Measurements from ENCODE around the gene FEM1A. TPM values are rescaled to one million over a fixed set of nuclear protein-coding genes. Genes with fewer than 3 reads are reported as not detected.
A peak's percentile ranks its signal among the peaks of the same experiment; 100 is the strongest.
"Not testable (repeated sequence)": the region's sequence is repeated elsewhere in the genome, so short reads cannot be mapped to it uniquely, and the experiment has no call there.

The FEM1A gene
- total RNA-seq, 1 donor from 2014 or later = 20.2 TPM

GRCh38 chr19:4830768-4831265, 39.3 kb downstream of the FEM1A start:
- H3K27ac ChIP-seq = peak overlapping the region; percentile 96 to 99
- no peaks in the 10 kb centered on the region for H3K36me3 ChIP-seq
- intact Hi-C loops (cut with DNase I) = loop anchor here (1.0 kb wide), 1 partner anchor 16 kb away; no protein-coding TSS in a partner anchor

GRCh38 chr19:4831304-4831978, 39.9 kb downstream of the FEM1A start, which contains the start of gene TICAM1:
TSS of gene TICAM1 (minus strand) at chr19:4831712. CDS start at chr19:4818377, 13,335 bp downstream.
- DNase-seq (ENCODE audit: low spot score in 2 of 2) = peak; percentile 25 to 83
- intact Hi-C loops (cut with DNase I) = loop anchor here (1.0 kb wide), 1 partner anchor 16 kb away; no protein-coding TSS in a partner anchor

More at GRCh38 chr19:4830768-4831265, 39.3 kb downstream of the FEM1A start:
- H3K4me1 ChIP-seq = peaks cover 5 to 12% of the 10 kb centered on the region in 2 donors
- no peaks in the 10 kb centered on the region for H3K9me3 ChIP-seq
- TF ChIP-seq CTCF (IDR thresholded peaks at IDR 0.05) = no peak
- peak overlapping the region; percentile 94 to 98 for H3K4me3 ChIP-seq
- no peaks in the 10 kb centered on the region for H3K27me3 ChIP-seq
- DNase-seq (ENCODE audit: low spot score in 2 of 2) = no peak

GRCh38 chr19:4831979-4832340, 40.4 kb downstream of the FEM1A start:
- intact Hi-C loops (cut with DNase I) = loop anchor here (1.0 kb wide), 1 partner anchor 17 kb away; no protein-coding TSS in a partner anchor
- not testable (repeated sequence) for H3K27me3 ChIP-seq; DNase-seq (ENCODE audit: low spot score in 2 of 2); H3K36me3 ChIP-seq; H3K9me3 ChIP-seq
- Histone ChIP-seq H3K4me1 (peaks cover 5 to 12% of the 10 kb centered on the region in 2 donors), H3K27ac (peak overlapping the region; percentile 96 to 99), H3K4me3 (peak overlapping the region; percentile 94 to 98)
- peak in 1 of 3 experiments; percentile 1 for TF ChIP-seq CTCF (IDR thresholded peaks at IDR 0.05)

More at GRCh38 chr19:4831304-4831978, 39.9 kb downstream of the FEM1A start, which contains the start of gene TICAM1:
- TF ChIP-seq CTCF (IDR thresholded peaks at IDR 0.05) = peak in 2 of 3 experiments; percentile 14 to 15
- peaks cover 5 to 12% of the 10 kb centered on the region in 2 donors for H3K4me1 ChIP-seq
- no peaks in the 10 kb centered on the region for H3K27me3 ChIP-seq
- H3K9me3 ChIP-seq = no peaks in the 10 kb centered on the region
- H3K27ac ChIP-seq = peak within 1 kb of the TSS; percentile 96 to 99
- H3K36me3 ChIP-seq = no peaks in the 10 kb centered on the region
- peak within 1 kb of the TSS; percentile 94 to 98 for H3K4me3 ChIP-seq

- Histone ChIP-seq H3K27ac (peak overlapping the region in 1 of 2 donors; percentile 99), H3K36me3 (peaks cover 0 to 2% of the 10 kb centered on the region in 2 donors), H3K9me3 (no peaks in the 10 kb centered on the region), H3K4me3 (no peak overlapping the region), H3K4me1 (peaks cover 5 to 12% of the 10 kb centered on the region in 2 donors), H3K27me3 (no peaks in the 10 kb centered on the region)
- intact Hi-C loops (cut with DNase I) = no loop called here
- DNase-seq (ENCODE audit: low spot score in 2 of 2) = no peak
- no peak for TF ChIP-seq CTCF (IDR thresholded peaks at IDR 0.05)
These were observed 41.2 kb downstream of the FEM1A start for GRCh38 chr19:4832776-4833175.

GRCh38 chr19:4839192-4839591, 47.7 kb downstream of the FEM1A start:
- Histone ChIP-seq H3K4me3 (no peak overlapping the region), H3K36me3 (peaks cover 38 to 58% of the 10 kb centered on the region in 2 donors), H3K4me1 (no peaks in the 10 kb centered on the region), H3K9me3 (no peaks in the 10 kb centered on the region), H3K27me3 (no peaks in the 10 kb centered on the region), H3K27ac (no peak overlapping the region)
- no peak for TF ChIP-seq CTCF (IDR thresholded peaks at IDR 0.05)
- no peak for DNase-seq (ENCODE audit: low spot score in 2 of 2)
- intact Hi-C loops (cut with DNase I) = no loop called here

Data from ascending aorta (tissue), 2 donors.